ENCODE data around the gene ADRA2B.

ADRA2B gene

GRCh38 chr2:96153991-96154431, 37.6 kb upstream of the ADRA2B start:
- Mint-ChIP-seq H3K36me3 (peaks cover 9% of the 10 kb centered on the region), H3K4me3 (no peak overlapping the region), H3K9me3 (no peaks in the 10 kb centered on the region), H3K27ac (peak overlapping the region; percentile 80), H3K4me1 (peaks cover 88% of the 10 kb centered on the region)
- DNase-seq (ENCODE audit: low spot score in 2 of 2): no peak
- ATAC-seq: no peak

- peak overlapping the region; percentile 80 for H3K27ac Mint-ChIP-seq
- H3K4me1 Mint-ChIP-seq: peaks cover 88% of the 10 kb centered on the region
- ATAC-seq (no peak), DNase-seq (ENCODE audit: low spot score in 2 of 2) (no peak)
- H3K4me3 Mint-ChIP-seq: no peak overlapping the region
- peaks cover 13% of the 10 kb centered on the region for H3K36me3 Mint-ChIP-seq
- no peaks in the 10 kb centered on the region for H3K9me3 Mint-ChIP-seq
Observed at GRCh38 chr2:96153291-96153713, 36.9 kb upstream of the ADRA2B start.

GRCh38 chr2:96152304-96153161, 36.2 kb upstream of the ADRA2B start:
- Mint-ChIP-seq H3K27ac (peak overlapping the region; percentile 80), H3K4me1 (peaks cover 88% of the 10 kb centered on the region), H3K9me3 (no peaks in the 10 kb centered on the region), H3K4me3 (no peak overlapping the region), H3K36me3 (peaks cover 9% of the 10 kb centered on the region)
- no peak for ATAC-seq
- DNase-seq (ENCODE audit: low spot score in 2 of 2): no peak

GRCh38 chr2:96151595-96152303, 35.4 kb upstream of the ADRA2B start:
- DNase-seq (ENCODE audit: low spot score in 2 of 2): no peak
- Mint-ChIP-seq H3K4me3 (no peak overlapping the region), H3K9me3 (no peaks in the 10 kb centered on the region), H3K36me3 (peaks cover 9% of the 10 kb centered on the region), H3K4me1 (peaks cover 88% of the 10 kb centered on the region), H3K27ac (peak overlapping the region; percentile 84)
- no peak for ATAC-seq

- Mint-ChIP-seq H3K4me1 (peaks cover 88% of the 10 kb centered on the region), H3K4me3 (no peak overlapping the region), H3K36me3 (peaks cover 16% of the 10 kb centered on the region), H3K9me3 (no peaks in the 10 kb centered on the region), H3K27ac (peak overlapping the region; percentile 84)
- DNase-seq (ENCODE audit: low spot score in 2 of 2): no peak
- ATAC-seq: no peak
Observed at GRCh38 chr2:96150791-96151594, 34.6 kb upstream of the ADRA2B start.

- ATAC-seq (no peak), DNase-seq (ENCODE audit: low spot score in 2 of 2) (no peak)
- no peaks in the 10 kb centered on the region for H3K9me3 Mint-ChIP-seq
- H3K4me3 Mint-ChIP-seq: no peak overlapping the region
- H3K36me3 Mint-ChIP-seq: peaks cover 25% of the 10 kb centered on the region
- H3K27ac Mint-ChIP-seq: peak overlapping the region; percentile 84
- H3K4me1 Mint-ChIP-seq: peaks cover 85% of the 10 kb centered on the region
Observed at GRCh38 chr2:96150007-96150640, 33.8 kb upstream of the ADRA2B start.

GRCh38 chr2:96148410-96149217, 32.2 kb upstream of the ADRA2B start:
- ATAC-seq: peak; percentile 77
- H3K9me3 Mint-ChIP-seq: no peaks in the 10 kb centered on the region
- H3K4me1 Mint-ChIP-seq: peaks cover 81% of the 10 kb centered on the region

GRCh38 chr2:96147593-96148201, 31.3 kb upstream of the ADRA2B start:
- Mint-ChIP-seq H3K27ac (peak overlapping the region; percentile 97), H3K4me3 (peak overlapping the region; percentile 94), H3K4me1 (peaks cover 79% of the 10 kb centered on the region), H3K36me3 (peaks cover 49% of the 10 kb centered on the region), H3K9me3 (no peaks in the 10 kb centered on the region)
- ATAC-seq: no peak
- no peak for DNase-seq (ENCODE audit: low spot score in 2 of 2)

More at GRCh38 chr2:96148410-96149217, 32.2 kb upstream of the ADRA2B start:
- DNase-seq (ENCODE audit: low spot score in 2 of 2): peak; percentile 83 to 95
- peaks cover 40% of the 10 kb centered on the region for H3K36me3 Mint-ChIP-seq
- H3K27ac Mint-ChIP-seq: peak overlapping the region; percentile 97
- peak overlapping the region; percentile 94 for H3K4me3 Mint-ChIP-seq

- peak overlapping the region; percentile 94 for H3K4me3 Mint-ChIP-seq
Observed at GRCh38 chr2:96146881-96147592, 30.7 kb upstream of the ADRA2B start.

GRCh38 chr2:96146153-96146880, 29.9 kb upstream of the ADRA2B start:
- H3K4me1 Mint-ChIP-seq: peaks cover 78% of the 10 kb centered on the region
- H3K4me3 Mint-ChIP-seq: peak overlapping the region; percentile 94
- DNase-seq (ENCODE audit: low spot score in 2 of 2): peak; percentile 71 to 93

More at GRCh38 chr2:96146881-96147592, 30.7 kb upstream of the ADRA2B start:
- H3K36me3 Mint-ChIP-seq: peaks cover 56% of the 10 kb centered on the region
- ATAC-seq (no peak), DNase-seq (ENCODE audit: low spot score in 2 of 2) (no peak)
- peaks cover 79% of the 10 kb centered on the region for H3K4me1 Mint-ChIP-seq
- H3K9me3 Mint-ChIP-seq: no peaks in the 10 kb centered on the region
- H3K27ac Mint-ChIP-seq: peak overlapping the region; percentile 97

GRCh38 chr2:96145848-96146152, 29.4 kb upstream of the ADRA2B start:
- DNase-seq (ENCODE audit: low spot score in 2 of 2) (no peak), ATAC-seq (peak; percentile 0)
- Mint-ChIP-seq H3K4me3 (peak overlapping the region; percentile 94), H3K4me1 (peaks cover 78% of the 10 kb centered on the region), H3K36me3 (peaks cover 68% of the 10 kb centered on the region), H3K9me3 (no peaks in the 10 kb centered on the region), H3K27ac (peak overlapping the region; percentile 97)

More at GRCh38 chr2:96146153-96146880, 29.9 kb upstream of the ADRA2B start:
- Mint-ChIP-seq H3K27ac (peak overlapping the region; percentile 97), H3K36me3 (peaks cover 63% of the 10 kb centered on the region), H3K9me3 (no peaks in the 10 kb centered on the region)
- ATAC-seq: peak; percentile 50

GRCh38 chr2:96145036-96145847, 28.9 kb upstream of the ADRA2B start, which contains the start of gene DUSP2:
DUSP2 (minus strand) TSS chr2:96145440; CDS start chr2:96145354, 86 bp downstream.
- peak within 1 kb of the TSS; percentile 94 for H3K4me3 Mint-ChIP-seq
- peak within 1 kb of the TSS; percentile 97 for H3K27ac Mint-ChIP-seq
- no peaks in the 10 kb centered on the region for H3K9me3 Mint-ChIP-seq
- H3K4me1 Mint-ChIP-seq: peaks cover 72% of the 10 kb centered on the region
- ATAC-seq (peak; percentile 73), DNase-seq (ENCODE audit: low spot score in 2 of 2) (peak; percentile 90 to 96)
- H3K36me3 Mint-ChIP-seq: peaks cover 74% of the 10 kb centered on the region

All from stimulated activated effector memory CD8-positive, alpha-beta T cell treated with anti-CD3 and anti-CD28 coated beads, Interleukin-12 subunit alpha, Interleukin-12 subunit beta, amount 100 ng/mL, for 72 hours (primary cell).